ENCODE results near the gene TIMM44. TPM values are rescaled to one million over a fixed set of nuclear protein-coding genes. Genes with fewer than 3 reads are reported as not detected.

Gene TIMM44
- total RNA-seq, 1 donor from 2014 or later: 92.5 TPM

- Mint-ChIP-seq H3K4me1 (peaks cover 25% of the 10 kb centered on the region), H3K36me3 (ENCODE audit: low read depth) (peaks cover 31% of the 10 kb centered on the region), H3K4me3 (peak within 1 kb of the TSS; percentile 28), H3K9me3 (no peaks in the 10 kb centered on the region), H3K27ac (no peak within 1 kb of the TSS), H3K27me3 (peaks cover 18% of the 10 kb centered on the region)
- TF ChIP-seq CTCF (IDR thresholded peaks at IDR 0.05): no peak
- CTCF ChIA-PET: interaction anchor here (1.0 kb wide), 1 partner anchor 346 kb away, joined by 3 read pairs; no protein-coding TSS in a partner anchor
- DNase-seq (no peak), ATAC-seq (ENCODE audit: low read depth) (no peak)
- POLR2A ChIA-PET: interaction anchor here (0.6 to 1.0 kb wide), 2 partner anchors 11 to 29 kb away, joined by 3 read pairs; partner anchors contain the start of gene MAP2K7
- intact Hi-C loops (cut with micrococcal nuclease): no loop called here
These were observed 28.8 kb downstream of the TIMM44 start, which contains the start of gene TGFBR3L for GRCh38 chr19:7914598-7915045. TSS of gene TGFBR3L (plus strand) at chr19:7914830.

GRCh38 chr19:7914099-7914498 lies 29.4 kb downstream of the TIMM44 start:
- Mint-ChIP-seq H3K4me1 (peaks cover 22% of the 10 kb centered on the region), H3K36me3 (ENCODE audit: low read depth) (peaks cover 31% of the 10 kb centered on the region), H3K27me3 (peaks cover 18% of the 10 kb centered on the region), H3K27ac (no peak overlapping the region), H3K4me3 (no peak overlapping the region), H3K9me3 (no peaks in the 10 kb centered on the region)
- CTCF ChIA-PET: interaction anchor here (1.0 kb wide), 1 partner anchor 346 kb away, joined by 3 read pairs; no protein-coding TSS in a partner anchor
- ATAC-seq (ENCODE audit: low read depth) (no peak), DNase-seq (no peak)
- POLR2A ChIA-PET: interaction anchor here (1.0 kb wide), 1 partner anchor 10 kb away, joined by 3 read pairs; the partner anchor contains the start of gene MAP2K7
- no peak for TF ChIP-seq CTCF (IDR thresholded peaks at IDR 0.05)
- intact Hi-C loops (cut with micrococcal nuclease): no loop called here

GRCh38 chr19:7913652-7914051 lies 29.8 kb downstream of the TIMM44 start:
- TF ChIP-seq CTCF (IDR thresholded peaks at IDR 0.05): no peak
- Mint-ChIP-seq H3K4me3 (no peak overlapping the region), H3K36me3 (ENCODE audit: low read depth) (peaks cover 31% of the 10 kb centered on the region), H3K27me3 (peaks cover 18% of the 10 kb centered on the region), H3K4me1 (peaks cover 22% of the 10 kb centered on the region), H3K27ac (no peak overlapping the region), H3K9me3 (no peaks in the 10 kb centered on the region)
- CTCF ChIA-PET: interaction anchor here (0.5 kb wide), 1 partner anchor 350 kb away, joined by 3 read pairs; no protein-coding TSS in a partner anchor
- intact Hi-C loops (cut with micrococcal nuclease): no loop called here
- DNase-seq: no peak
- POLR2A ChIA-PET: no interaction called here
- no peak for ATAC-seq (ENCODE audit: low read depth)

- no peak overlapping the region for H3K27ac Mint-ChIP-seq
- ChIA-PET CTCF (interaction anchor here (0.5 kb wide), 1 partner anchor 349 kb away, joined by 3 read pairs; no protein-coding TSS in a partner anchor), POLR2A (interaction anchor here (0.7 kb wide), 1 partner anchor 395 kb away, joined by 4 read pairs; no protein-coding TSS in a partner anchor)
- DNase-seq: no peak
- peaks cover 14% of the 10 kb centered on the region for H3K27me3 Mint-ChIP-seq
- no peak for ATAC-seq (ENCODE audit: low read depth)
- TF ChIP-seq CTCF (IDR thresholded peaks at IDR 0.05): no peak
- H3K36me3 Mint-ChIP-seq (ENCODE audit: low read depth): peaks cover 32% of the 10 kb centered on the region
- no peak overlapping the region for H3K4me3 Mint-ChIP-seq
- peaks cover 16% of the 10 kb centered on the region for H3K4me1 Mint-ChIP-seq
- H3K9me3 Mint-ChIP-seq: no peaks in the 10 kb centered on the region
- intact Hi-C loops (cut with micrococcal nuclease): no loop called here
These were observed 30.5 kb downstream of the TIMM44 start for GRCh38 chr19:7912697-7913564.

GRCh38 chr19:7912144-7912696 lies 31.2 kb downstream of the TIMM44 start:
- no peak for DNase-seq
- no peak for TF ChIP-seq CTCF (IDR thresholded peaks at IDR 0.05)
- POLR2A ChIA-PET: interaction anchor here (1.0 to 1.1 kb wide), 2 partner anchors 8 to 17 kb away, joined by 3 to 4 read pairs; partner anchors contain the start of gene SNAPC2
- Mint-ChIP-seq H3K36me3 (ENCODE audit: low read depth) (peaks cover 32% of the 10 kb centered on the region), H3K27me3 (peaks cover 14% of the 10 kb centered on the region), H3K9me3 (no peaks in the 10 kb centered on the region), H3K4me3 (no peak overlapping the region), H3K4me1 (peaks cover 15% of the 10 kb centered on the region), H3K27ac (no peak overlapping the region)
- ATAC-seq (ENCODE audit: low read depth): no peak
- intact Hi-C loops (cut with micrococcal nuclease): no loop called here
- CTCF ChIA-PET: no interaction called here
